IPS-NIHi11 (cell line): ENCODE results near the gene LRCOL1.
"Not testable (repeated sequence)": the region's sequence is repeated elsewhere in the genome, so short reads cannot be mapped to it uniquely, and the experiment has no call there.

Experiments
- DNase-seq: peaks from one replicate; pipeline ENCODE4 v3.0.0; 2012; ENCODE audit warnings: mixed read lengths, low spot score

The LRCOL1 gene

DNA sequence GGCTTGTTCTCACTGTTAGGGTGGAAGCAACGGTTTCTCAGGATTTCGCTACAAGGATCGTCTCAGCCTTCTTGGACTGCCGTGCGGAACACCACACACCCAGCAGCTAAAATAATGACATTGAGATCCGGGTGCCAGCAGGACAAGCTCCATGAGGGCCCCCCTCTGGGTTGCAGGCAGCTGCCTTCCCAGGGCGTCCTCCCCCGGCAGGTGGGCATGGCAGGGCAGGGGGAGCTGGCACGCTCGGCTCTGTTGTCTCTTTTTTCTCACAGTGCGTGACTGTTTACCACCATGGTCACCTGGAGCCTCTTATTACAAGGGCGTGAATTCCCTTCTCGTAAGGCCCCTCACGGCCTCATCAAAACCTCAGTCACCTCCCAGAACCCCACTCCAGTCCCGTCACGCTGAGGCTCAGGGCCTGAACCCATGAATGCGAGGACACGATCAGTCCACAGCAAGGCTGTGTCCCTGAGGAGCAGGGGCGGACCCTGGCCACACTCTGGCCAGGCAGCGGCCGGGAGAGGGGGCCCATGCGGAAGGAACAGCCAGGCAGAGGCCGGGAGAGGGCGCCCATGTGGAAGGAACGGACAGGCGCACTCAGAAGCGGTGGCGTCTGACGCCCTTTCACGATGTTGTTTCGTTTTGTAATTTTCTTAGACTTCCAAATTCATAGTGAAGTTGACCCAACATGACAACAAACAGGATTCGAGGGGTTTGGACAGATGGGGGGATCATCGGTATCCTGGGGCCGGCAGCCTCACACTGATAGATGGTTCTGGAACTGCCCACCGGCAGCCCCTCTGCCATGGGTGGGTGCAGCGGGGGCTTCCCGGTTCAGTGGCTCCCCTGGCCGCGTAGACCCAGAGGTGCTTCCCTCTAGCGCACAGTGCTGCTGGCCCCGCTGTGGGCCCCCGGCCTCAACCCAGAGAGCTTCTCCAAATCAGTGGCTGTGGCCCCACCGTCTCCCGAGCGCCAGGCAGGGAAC, 10.0 kb downstream of the LRCOL1 start:
- peak; percentile 73 for DNase-seq

GRCh38 chr12:132599502-132599901, 10.9 kb downstream of the LRCOL1 start:
- DNase-seq: not testable (repeated sequence)

GRCh38 chr12:132597333-132598316, 12.8 kb downstream of the LRCOL1 start:
- no peak for DNase-seq

- DNase-seq: no peak
These were observed 14.4 kb downstream of the LRCOL1 start for GRCh38 chr12:132596016-132596415.

DNA sequence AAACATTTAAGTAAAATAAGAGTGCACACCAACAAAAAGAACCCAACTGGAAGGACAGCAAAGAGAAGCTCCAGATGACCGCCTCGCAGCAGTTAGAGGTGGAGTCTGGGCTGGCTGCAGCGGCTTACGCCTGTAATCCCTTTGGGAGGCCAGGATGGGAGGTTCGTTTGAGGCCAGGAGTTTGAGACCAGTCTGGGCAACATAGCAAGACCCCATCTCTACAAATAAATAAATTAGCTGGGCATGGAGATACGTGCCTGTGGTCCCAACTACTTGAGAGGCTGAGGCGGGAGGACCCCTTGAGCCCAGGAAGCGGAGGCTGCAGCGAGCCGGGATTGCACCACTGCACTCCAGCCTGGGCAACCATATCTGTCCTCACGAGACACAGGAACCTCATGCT, 15.2 kb downstream of the LRCOL1 start:
- DNase-seq: no peak

- DNase-seq: peak; percentile 91
These were observed 16.4 kb downstream of the LRCOL1 start for GRCh38 chr12:132593938-132594358.

DNA sequence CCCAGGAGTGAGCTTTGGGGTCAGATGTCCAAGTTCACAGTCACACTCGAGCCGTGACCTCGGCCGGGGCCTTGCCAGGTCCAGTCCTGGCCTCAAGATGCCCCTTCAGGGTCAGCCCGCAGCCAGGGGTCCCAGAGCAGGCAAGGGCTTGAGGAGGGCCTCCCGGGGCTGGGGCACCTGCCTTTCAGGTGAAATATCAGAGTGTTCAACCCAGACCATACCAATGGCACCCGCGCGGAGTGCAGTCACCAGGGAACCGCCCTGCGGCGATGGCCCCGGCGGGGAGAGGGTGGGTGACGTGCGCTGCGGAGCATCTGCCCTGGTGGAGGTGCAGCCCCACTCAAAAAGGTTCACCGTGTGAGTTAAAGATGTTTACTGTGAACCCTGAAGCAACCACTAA, 16.9 kb downstream of the LRCOL1 start:
- DNase-seq: no peak

DNA sequence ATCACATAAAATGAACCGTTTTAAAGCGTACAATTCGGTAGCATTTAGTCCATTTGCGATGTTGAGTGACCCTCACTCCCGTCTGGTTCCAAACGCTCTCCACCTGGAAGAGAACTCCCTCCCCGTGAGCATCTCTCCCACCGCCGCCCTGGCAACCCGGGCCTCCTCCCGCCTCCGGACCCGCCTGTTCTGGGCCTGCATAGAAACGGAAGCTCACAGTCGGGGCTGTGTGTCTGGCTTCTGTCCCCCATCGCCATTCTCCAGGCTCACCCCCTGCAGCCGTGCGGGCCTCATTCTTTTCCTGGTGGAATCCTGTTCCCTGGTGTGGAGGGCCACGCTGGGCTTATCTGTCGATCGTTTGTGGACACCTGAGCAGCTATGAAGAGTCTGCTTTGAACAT, 17.3 kb downstream of the LRCOL1 start:
- no peak for DNase-seq

DNA sequence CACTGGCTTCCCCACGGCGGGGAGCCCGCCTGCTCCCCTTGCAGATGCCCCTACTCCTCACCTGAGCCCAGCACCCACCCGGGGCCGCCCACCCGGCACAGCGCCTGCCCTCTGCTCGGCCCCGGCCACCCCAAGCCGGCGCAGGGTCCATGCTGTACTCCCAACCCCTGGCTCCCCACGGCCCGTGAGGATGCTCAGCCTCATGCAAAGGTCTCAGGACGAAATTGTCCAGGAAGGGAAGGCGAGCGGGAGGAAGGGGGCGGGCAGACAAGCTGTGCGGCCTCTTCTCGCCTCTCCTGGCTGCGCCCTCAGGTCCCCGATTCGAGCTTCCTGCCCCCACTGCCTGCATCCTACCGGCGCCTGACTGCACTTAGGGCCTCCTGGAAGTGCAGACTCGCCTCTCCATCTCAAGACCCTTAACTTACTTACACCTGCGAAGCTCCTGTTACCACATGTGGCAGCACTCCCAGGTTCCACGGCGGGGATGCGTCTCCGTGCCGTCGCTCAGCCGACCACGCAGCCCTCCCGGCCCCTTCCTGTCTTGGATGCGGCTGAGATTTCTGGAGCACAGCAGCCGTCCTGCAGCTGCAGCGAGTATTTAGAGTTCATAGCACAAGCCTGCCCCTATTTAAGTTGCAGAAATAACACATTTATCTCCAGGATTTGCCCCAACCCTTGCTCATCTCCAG, 18.0 kb downstream of the LRCOL1 start:
- DNase-seq: no peak

DNA sequence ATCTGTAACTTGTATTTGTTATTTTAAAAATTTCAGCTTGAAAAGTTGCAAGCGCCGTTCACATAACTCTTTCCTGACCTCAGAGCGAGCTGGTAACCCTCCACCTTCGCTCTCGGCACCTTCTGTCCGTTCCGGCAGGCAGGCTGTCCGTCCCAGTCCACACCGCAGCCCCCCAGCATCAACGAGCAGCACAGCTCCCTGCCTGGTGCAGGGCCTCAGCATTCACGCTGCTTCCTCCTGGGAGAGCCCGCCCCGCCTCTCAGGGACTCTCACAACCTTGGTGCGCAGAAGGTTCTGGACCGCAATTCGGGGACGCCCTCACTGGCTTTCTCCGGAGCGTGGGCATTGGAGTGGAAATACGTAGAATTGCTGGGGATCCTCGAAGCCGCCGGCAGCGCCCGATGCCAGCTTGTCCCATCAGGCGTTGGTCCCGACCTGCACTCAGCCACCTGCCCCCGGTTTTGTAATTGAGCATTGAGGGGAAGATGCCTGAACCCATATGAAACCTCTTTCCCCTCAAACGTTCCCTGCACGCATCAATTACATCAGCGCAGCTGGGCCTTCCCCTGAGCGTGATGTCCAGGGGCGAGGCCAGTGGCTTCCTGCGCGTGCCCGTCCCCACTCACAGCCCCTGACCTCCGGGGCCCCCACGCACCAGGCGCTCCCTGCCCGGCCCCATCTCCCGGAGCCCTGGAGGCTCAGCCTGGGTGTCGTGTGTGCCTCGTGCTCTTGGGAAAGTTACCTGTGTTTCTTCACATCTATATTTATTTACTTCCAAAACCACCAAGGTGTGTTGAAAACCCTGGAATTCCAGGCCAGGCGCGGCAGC, 19.1 kb downstream of the LRCOL1 start:
- no peak for DNase-seq

- no peak for DNase-seq
These were observed 21.3 kb downstream of the LRCOL1 start for GRCh38 chr12:132588821-132589669.

DNA sequence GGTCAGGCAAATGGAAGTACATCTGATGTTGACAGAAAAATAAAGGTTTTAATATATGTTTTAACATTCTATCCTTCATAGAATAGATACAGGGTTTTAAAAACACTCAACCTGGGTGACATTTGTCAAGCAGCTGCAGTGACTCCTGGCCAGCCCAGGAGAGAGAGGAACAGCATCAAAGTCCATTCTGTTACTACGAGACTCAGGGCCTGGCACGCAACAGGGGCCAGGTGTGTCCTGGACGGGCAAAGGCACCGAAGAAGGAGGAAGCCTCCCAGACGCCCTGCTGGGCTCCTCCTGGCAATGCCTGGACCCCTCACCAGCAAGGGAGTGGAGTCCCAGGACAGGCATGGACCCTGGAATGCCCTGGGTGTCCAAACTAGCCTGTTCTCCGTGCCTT, 22.1 kb downstream of the LRCOL1 start:
- DNase-seq: no peak

- DNase-seq: no peak
These were observed 22.6 kb downstream of the LRCOL1 start for GRCh38 chr12:132587781-132588180.

DNA sequence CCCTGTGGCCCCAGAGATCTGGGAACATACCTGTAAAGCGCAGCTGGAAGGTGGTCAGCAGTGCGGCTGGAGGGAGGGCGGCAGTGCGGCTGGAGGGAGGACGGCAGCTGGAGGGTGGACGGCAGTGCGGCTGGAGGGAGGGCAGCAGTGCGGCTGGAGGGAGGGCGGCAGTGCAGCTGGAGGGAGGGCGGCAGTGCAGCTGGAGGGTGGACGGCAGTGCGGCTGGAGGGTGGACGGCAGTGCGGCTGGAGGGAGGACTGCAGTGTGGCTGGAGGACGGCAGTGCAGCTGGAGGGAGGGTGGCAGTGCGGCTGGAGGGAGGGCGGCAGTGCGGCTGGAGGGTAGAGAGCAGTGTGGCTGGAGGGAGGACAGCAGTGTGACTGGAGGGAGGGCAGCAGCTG, 23.5 kb downstream of the LRCOL1 start:
- DNase-seq: no peak

GRCh38 chr12:132585177-132585576, 25.2 kb downstream of the LRCOL1 start:
- peak; percentile 17 for DNase-seq

DNA sequence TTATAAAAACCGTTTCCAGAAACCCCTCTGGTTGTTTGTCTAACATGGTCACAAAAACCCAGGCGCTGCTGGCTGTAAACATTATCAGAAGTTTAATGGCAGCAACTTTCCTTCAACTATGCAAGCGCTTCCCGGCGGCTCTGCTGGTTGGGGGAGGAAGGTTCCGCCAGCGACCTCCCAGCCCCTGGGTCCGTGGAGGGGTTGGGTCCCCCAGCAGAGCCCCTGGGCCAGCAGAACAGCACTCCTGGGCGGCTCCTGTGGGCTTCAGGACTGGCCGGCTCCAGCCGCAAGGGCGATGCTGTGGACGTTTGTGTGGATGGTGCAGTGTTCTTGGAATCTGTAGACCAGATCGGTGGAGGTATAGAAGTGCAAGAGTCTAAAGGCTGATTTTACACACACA, 26.0 kb downstream of the LRCOL1 start:
- peak; percentile 23 for DNase-seq

- peak; percentile 79 for DNase-seq
These were observed 26.6 kb downstream of the LRCOL1 start for GRCh38 chr12:132583736-132584135.

- DNase-seq: peak; percentile 71
These were observed 27.0 kb downstream of the LRCOL1 start for GRCh38 chr12:132583411-132583710.

DNA sequence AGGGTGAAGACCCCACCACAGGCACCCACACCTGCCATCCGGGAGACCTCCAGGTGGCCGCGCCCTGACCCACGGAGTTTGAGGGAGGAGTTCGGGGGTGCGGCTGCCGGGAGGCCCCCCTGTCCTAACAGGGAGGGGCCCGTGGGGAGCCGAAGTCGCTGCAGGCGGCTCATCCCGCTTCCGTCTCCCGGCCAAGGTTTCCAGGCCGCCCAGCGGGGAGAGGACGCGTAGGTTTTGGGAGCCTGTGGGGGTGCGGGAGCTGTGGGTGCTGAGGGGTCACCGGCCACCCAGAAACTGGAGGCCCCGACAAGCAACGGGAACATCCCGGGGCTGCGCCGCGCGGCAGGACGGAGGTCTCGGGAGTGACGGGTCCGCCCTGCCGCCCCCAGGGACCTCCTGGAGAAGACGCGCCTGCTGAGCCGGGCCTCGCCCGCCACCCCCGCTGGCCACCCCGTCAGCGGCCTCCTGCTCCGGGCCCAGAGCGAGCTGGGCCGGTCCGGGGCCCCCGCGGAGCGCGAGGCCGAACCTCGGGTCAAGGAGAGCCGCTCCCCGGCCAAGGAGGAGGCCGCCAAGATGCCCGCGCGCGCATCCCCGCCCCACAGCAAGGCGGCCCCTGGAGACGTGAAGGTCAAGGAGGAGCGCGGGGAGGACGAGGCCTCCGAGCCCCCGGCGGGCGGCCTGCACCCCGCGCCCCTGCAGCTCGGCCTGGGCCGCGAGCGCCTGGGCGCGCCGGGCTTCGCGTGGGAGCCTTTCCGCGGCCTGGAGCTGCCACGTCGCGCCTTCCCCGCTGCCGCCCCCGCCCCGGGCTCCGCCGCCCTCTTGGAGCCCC, 27.6 kb downstream of the LRCOL1 start:
- peak; percentile 44 for DNase-seq
